Neural crest cell (in vitro differentiated cells): Measurements from ENCODE around the gene DIAPH2. TPM values are rescaled to one million over a fixed set of nuclear protein-coding genes. Genes with fewer than 3 reads are reported as not detected.
A peak's percentile ranks its signal among the peaks of the same experiment; 100 is the strongest.

Experiments
- DNase-seq: peaks from one replicate; pipeline ENCODE4 v3.0.0; 2021; ENCODE audit warnings: low read depth, mixed read lengths, low spot score
- H3K27ac Mint-ChIP-seq: one replicate; pipeline ENCODE4 v1.8.0; 2021; ENCODE audit warnings: mild to moderate bottlenecking, mixed read lengths; ENCODE audit not compliant: unreplicated experiment
- H3K27me3 Mint-ChIP-seq: 2 replicates; pipeline ENCODE4 v1.8.0; 2021; ENCODE audit warnings: low read depth, mild to moderate bottlenecking, mixed read lengths
- H3K36me3 Mint-ChIP-seq: 2 replicates; pipeline ENCODE4 v1.8.0; 2021; ENCODE audit warnings: low read depth, mild to moderate bottlenecking, mixed read lengths
- H3K4me1 Mint-ChIP-seq: 2 replicates; pipeline ENCODE4 v1.8.0; 2021; ENCODE audit warnings: mixed read lengths
- H3K4me3 Mint-ChIP-seq: one replicate; pipeline ENCODE4 v1.8.0; 2021; ENCODE audit warnings: mild to moderate bottlenecking, mixed read lengths
- H3K9me3 Mint-ChIP-seq: 2 replicates; pipeline ENCODE4 v1.8.0; 2021; ENCODE audit warnings: mixed read lengths
- total RNA-seq: library from RNA; stranded (reverse); gene quantifications from 2 replicates; pipeline ENCODE4 v1.2.1, GENCODE V29; 2021
- TF ChIP-seq, protein P1 (sequence below): fragments of 200-600 bp; sonication (generic); conservative IDR thresholded peaks from 2 replicates; pipeline ENCODE4 v1.5.0; 2021; ENCODE audit warnings: antibody characterized with exemption, mild to moderate bottlenecking

The DIAPH2 gene
- total RNA-seq, 1 donor from 2014 or later, result 8.4 TPM

- Mint-ChIP-seq H3K27me3 (no peaks in the 10 kb centered on the region), H3K4me3 (no peak overlapping the region), H3K27ac (no peak overlapping the region), H3K9me3 (peaks cover 2% of the 10 kb centered on the region), H3K4me1 (peaks cover 9% of the 10 kb centered on the region), H3K36me3 (peaks cover 3% of the 10 kb centered on the region)
- TF ChIP-seq, protein P1, sequence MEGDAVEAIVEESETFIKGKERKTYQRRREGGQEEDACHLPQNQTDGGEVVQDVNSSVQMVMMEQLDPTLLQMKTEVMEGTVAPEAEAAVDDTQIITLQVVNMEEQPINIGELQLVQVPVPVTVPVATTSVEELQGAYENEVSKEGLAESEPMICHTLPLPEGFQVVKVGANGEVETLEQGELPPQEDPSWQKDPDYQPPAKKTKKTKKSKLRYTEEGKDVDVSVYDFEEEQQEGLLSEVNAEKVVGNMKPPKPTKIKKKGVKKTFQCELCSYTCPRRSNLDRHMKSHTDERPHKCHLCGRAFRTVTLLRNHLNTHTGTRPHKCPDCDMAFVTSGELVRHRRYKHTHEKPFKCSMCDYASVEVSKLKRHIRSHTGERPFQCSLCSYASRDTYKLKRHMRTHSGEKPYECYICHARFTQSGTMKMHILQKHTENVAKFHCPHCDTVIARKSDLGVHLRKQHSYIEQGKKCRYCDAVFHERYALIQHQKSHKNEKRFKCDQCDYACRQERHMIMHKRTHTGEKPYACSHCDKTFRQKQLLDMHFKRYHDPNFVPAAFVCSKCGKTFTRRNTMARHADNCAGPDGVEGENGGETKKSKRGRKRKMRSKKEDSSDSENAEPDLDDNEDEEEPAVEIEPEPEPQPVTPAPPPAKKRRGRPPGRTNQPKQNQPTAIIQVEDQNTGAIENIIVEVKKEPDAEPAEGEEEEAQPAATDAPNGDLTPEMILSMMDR, result no peak
- DNase-seq, result no peak
Measured at GRCh38 chrX:96761566-96761965, 76.9 kb downstream of the DIAPH2 start.

GRCh38 chrX:96763608-96764007 lies 79.0 kb downstream of the DIAPH2 start:
- TF ChIP-seq, protein P1, result no peak

GRCh38 chrX:96764864-96765263 lies 80.2 kb downstream of the DIAPH2 start:
- DNase-seq, result no peak
- H3K27ac Mint-ChIP-seq, result no peak overlapping the region
- no peaks in the 10 kb centered on the region for H3K36me3 Mint-ChIP-seq
- H3K9me3 Mint-ChIP-seq, result no peaks in the 10 kb centered on the region
- peaks cover 9% of the 10 kb centered on the region for H3K4me1 Mint-ChIP-seq
- TF ChIP-seq, protein P1, result no peak
- no peaks in the 10 kb centered on the region for H3K27me3 Mint-ChIP-seq
- no peak overlapping the region for H3K4me3 Mint-ChIP-seq

More at GRCh38 chrX:96763608-96764007, 79.0 kb downstream of the DIAPH2 start:
- Mint-ChIP-seq H3K36me3 (no peaks in the 10 kb centered on the region), H3K4me1 (peaks cover 9% of the 10 kb centered on the region), H3K27ac (no peak overlapping the region), H3K4me3 (no peak overlapping the region), H3K27me3 (no peaks in the 10 kb centered on the region), H3K9me3 (no peaks in the 10 kb centered on the region)
- no peak for DNase-seq

DNA sequence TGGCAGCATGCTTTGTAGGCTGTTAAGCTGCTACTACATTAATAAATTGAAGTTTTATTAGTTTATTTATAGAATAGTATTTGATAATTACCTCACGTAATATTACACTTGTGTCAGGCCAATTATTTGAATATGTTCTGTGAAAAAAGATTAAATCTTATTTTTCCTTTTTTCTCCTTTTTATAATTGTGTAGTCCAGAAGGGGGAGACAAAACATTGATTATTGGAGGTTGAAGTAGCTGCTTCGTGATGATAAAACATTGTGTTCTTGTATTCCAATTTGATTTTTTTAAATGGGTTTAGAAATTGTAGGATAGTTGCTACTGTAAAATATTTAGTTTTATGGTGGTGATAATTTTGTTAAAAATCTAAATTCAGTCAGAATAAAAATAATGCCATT lies 85.7 kb downstream of the DIAPH2 start:
- Mint-ChIP-seq H3K27ac (no peak overlapping the region), H3K27me3 (no peaks in the 10 kb centered on the region), H3K9me3 (no peaks in the 10 kb centered on the region), H3K4me1 (no peaks in the 10 kb centered on the region), H3K36me3 (no peaks in the 10 kb centered on the region), H3K4me3 (no peak overlapping the region)
- no peak for DNase-seq
- TF ChIP-seq, protein P1, result peak; percentile 83

- Mint-ChIP-seq H3K4me1 (no peaks in the 10 kb centered on the region), H3K27me3 (no peaks in the 10 kb centered on the region), H3K36me3 (no peaks in the 10 kb centered on the region), H3K27ac (no peak overlapping the region), H3K4me3 (no peak overlapping the region), H3K9me3 (no peaks in the 10 kb centered on the region)
- DNase-seq, result no peak
- TF ChIP-seq, protein P1, result no peak
Measured at GRCh38 chrX:96771486-96771885, 86.8 kb downstream of the DIAPH2 start.

DNA sequence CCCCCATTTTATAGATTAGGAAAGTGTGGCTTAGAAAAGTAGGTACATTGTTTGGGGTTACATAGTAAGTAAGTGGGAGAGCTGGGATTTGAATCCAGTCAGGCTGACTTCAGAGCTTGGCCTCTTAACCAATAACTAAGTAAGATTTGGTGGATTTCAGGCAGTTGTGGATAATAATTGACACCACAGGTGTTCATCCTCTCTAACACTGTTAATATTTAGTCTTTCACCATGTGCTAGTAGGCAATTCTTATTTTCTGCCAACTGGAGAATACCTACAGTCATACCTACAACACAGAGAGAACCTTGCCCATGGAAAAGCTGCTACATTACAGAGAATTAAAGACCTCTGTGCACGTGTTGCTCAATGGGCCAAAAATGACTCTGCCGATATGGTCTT lies 89.5 kb downstream of the DIAPH2 start:
- TF ChIP-seq, protein P1, result no peak
- Mint-ChIP-seq H3K36me3 (no peaks in the 10 kb centered on the region), H3K4me1 (no peaks in the 10 kb centered on the region), H3K9me3 (no peaks in the 10 kb centered on the region), H3K4me3 (no peak overlapping the region), H3K27me3 (no peaks in the 10 kb centered on the region), H3K27ac (no peak overlapping the region)
- DNase-seq, result no peak
